GM21367 (cell line): Measurements from ENCODE around the gene PRRG2.
"Not testable (repeated sequence)": the region's sequence is repeated elsewhere in the genome, so short reads cannot be mapped to it uniquely, and the experiment has no call there.

Experiments
- ATAC-seq: cut with Tn5 transposase; IDR thresholded peaks from one replicate; pipeline ENCODE4 v1.9.1; 2021; ENCODE audit not compliant: unreplicated experiment

The PRRG2 gene

DNA sequence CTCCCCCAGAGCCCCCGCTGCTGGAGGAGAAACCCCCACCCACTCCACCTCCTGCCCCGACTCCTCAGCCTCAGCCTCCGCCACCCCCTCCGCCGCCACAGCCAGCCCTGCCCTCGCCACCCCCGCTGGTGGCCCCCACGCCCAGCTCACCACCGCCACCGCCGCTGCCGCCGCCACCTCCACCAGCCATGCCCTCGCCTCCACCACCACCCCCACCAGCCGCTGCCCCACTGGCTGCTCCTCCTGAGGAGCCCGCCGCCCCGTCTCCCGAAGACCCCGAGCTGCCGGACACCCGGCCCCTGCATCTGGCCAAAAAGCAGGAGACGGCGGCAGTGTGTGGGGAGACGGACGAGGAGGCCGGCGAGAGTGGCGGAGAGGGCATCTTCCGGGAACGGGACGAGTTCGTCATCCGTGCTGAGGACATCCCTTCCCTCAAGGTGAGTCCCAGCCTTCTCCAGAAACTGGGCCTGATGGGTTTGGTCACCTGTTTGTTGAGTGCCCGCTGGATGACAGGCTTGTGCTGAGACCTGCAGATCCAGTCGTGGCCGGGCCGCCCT lies 20.4 kb downstream of the PRRG2 start:
- no peak for ATAC-seq

DNA sequence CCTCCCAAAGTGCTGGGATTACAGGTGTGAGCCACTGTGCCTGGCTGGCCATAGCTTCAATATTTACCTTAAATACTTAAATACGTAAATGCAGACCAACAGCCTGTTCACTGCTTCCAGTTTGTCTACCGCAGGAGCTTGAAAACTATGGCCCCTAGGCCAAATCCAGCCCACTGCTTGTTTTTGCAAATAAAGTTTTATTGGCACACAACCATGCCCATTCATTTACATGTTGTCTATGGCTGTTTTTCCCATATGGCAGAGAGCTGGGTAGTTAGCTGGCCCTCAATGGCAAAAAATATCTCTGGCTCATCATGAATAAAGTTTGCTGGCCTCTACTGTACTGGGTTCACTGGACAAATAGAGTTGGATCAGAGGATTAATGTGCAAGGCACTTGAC lies 21.7 kb downstream of the PRRG2 start:
- no peak for ATAC-seq

DNA sequence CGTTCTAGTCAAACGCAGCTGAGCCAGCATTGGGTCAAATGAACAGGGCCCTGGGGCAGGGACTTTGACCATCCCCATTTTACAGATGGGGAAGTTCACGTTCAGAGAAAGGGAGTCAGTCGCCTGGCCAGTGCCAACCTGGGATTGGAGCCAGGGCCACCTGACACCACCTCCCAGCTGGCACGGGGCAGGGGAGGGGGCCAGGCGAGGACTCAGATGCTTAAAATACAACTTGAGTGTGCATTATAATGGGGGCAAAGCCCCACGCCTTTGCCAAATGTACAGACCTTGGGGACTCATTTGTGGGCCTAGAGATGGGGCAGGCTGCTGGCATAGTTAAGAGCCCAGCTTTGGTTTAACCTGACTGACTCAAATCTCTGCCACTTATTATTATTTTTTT lies 24.5 kb downstream of the PRRG2 start:
- ATAC-seq = no peak

DNA sequence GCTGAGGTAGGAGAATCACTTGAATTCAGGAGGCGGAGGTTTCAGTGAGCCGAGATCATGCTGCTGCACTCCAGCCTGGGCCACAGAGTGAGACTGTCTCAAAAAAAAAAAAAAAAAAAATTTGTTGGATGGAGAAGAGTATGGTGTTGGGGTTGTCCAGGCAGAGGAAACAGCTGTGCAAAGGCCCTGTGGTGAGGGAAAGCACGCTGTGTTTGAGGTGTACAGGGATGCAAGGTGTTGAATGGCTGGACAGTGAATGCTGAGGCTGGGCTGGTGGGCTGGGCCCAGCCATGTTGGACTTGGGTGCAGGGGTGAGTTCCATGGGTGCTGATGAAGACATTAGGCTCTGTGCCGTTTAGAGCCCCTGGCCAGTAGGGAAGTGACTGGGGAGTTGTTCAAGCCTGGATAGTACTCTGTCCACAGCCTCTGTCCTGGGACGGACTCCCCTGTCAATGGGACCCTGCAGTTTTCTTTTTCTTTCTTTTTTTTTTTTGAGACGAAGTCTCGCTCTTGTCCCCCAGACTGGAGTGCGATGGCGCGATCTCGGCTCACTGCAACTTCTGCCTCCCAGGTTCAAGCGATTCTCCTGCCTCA lies 28.5 kb downstream of the PRRG2 start:
- no peak for ATAC-seq

DNA sequence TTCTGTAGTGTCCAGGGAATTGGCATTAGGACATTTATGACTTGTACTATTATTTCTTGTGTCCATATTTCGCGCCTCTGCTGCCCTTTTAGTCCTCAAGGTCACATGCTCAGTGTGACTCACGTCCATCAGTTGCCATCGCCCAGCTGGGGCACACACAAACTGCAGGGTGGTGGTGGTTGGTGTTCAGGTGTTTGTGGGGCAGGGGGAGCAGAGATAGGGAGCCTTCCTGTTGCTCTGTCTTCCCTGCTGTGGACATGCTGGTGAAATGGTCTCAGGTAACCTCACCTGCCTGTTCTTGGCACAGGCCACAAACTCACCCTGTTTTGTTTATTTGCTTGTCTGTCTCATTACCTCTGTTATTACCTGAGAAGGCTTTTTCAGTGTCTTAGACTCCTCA lies 32.3 kb downstream of the PRRG2 start:
- ATAC-seq = no peak

DNA sequence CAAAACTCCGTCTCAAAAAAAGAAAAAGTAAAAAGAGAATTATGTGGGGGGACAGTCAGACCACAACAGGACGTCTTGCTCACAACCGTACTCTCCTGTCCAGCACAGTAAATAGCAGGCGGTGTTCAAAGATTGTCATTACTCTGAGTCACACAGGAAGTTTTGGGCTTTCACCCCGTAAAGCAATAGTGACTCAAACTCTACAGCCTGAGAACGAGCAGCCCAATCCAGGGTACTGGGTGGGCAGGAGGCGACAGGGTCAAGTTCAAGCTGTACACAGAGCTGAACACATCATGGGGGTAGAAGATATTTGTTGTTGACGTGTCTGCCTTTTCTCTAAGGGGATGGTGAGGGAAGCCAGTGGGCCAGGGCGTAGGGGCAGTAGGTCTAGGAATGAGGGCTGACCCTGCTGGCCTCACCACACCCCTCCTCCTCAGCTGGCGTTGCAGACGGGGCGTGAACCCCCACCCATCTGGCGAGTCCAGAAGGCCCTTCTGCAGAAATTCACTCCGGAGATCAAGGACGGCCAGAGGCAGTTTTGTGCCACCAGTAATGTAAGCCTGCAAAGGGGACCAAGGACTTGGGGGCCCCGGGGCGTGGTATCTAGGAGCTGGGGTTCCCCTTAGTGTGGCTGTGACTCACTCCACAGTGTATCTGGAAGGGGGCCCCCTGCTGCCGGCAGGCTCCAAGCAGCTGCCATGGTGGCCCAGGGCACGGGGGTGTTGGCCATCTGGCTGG lies 33.1 kb downstream of the PRRG2 start:
- no peak for ATAC-seq

DNA sequence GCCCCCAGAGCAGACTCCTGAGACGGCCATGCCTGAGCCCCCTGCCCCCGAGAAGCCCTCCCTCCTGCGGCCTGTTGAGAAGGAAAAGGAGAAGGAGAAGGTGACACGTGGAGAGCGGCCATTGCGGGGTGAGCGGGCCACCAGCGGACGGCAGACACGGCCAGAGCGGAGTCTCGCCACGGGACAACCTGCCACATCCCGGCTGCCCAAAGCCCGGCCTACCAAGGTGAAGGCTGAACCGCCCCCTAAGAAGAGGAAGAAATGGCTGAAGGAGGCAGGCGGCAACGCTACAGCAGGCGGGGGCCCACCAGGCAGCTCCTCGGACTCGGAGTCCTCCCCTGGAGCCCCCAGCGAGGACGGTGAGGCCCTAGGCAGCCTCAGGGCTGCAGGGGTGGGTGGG lies 34.7 kb downstream of the PRRG2 start:
- no peak for ATAC-seq

DNA sequence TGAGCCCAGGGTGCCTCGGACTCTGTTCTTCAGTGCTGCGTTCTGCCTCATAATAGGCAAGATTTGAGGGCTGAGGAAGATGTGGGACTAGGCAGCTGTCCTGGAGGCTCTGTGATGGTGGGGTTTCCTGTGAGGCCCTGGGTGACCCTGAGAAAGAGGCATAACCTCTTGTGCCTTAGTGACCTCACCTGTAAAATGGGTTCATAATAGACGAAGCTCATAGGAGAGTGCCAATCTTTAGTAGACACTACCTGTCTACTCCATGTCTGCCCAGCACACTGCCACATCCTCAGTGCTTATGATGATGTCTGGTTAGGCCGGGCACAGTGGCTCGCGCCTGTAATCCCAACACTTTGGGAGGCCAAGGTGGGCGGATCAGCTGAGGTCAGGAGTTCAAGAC lies 35.4 kb downstream of the PRRG2 start:
- no peak for ATAC-seq

DNA sequence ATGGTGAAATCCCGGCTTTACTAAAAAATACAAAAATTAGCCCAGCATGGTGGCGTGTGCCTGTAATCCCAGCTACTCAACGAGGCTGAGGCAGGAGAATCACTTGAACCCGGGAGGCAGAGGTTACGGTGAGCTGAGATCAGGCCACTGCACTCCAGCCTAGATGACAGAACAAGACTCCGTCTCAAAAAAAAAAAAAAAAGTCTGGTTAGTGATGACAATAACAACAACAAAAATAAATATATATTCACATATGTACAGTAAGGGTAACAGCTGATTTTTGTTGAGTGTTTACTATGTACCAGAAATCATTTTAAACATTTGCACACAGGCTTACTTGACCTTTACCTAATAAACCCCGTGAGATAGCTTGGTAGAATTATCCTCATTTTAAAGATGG lies 35.8 kb downstream of the PRRG2 start:
- ATAC-seq = no peak

DNA sequence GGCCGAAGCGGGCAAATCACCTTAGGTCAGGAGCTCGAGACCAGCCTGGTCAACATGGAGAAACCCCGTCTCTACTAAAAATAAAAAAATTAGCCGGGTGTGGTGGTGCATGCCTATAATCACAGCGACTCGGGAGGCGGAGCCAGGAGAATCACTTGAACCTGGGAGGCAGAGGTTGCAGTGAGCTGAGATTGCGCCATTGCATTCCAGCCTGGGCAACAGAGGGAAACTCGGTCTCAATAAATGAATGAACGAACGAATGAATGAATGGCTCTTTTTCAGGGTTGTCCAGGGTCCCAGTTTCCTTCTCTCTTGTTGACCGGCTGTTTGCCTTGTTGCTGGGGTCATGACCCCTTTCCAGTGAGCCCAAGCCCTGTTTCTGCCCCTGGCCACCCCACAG lies 36.7 kb downstream of the PRRG2 start:
- ATAC-seq = not testable (repeated sequence)

DNA sequence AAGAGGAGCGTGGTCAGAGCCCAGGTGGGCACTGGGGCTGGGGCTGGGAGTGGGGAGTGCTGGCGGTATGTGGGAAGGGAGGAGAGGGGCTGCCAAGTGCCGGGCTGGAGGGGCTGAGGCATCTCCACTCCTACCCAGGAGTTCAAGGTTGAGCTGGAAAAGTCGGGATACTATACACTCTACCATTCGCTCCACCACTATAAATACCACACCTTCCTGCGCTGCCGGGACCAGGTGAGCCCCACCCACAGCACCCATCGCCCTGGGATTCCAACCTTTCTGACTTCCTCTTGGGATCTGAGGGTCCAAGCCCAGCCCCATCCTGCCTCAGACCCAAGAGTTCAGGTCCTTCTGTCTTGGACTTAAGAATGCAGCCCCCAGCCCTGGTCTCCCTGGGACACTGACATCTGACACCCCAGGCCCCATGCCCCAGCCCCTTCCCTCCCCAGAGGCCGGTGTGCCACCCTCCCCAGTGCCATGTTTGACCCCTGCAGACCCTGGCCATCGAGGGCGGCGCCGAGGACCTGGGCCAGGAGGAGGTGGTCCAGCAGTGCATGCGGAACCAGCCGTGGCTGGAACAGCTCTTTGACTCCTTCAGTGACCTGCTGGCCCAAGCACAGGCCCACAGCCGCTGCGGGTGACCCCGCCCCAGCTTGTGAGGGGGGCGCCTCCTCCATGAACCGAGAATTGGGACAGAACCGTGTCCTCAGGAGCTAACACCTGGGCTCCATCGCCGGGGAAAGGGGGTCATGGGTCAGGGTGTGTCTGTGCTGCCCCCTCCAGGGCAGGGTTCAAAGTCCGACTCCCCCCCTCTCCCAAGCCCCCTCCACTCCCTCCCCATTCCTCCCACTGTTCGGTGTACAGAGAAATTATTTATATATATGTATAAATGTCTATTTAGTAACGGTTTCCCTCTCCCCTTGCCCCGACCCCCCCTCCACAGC lies 44.1 kb downstream of the PRRG2 start:
- ATAC-seq = no peak

DNA sequence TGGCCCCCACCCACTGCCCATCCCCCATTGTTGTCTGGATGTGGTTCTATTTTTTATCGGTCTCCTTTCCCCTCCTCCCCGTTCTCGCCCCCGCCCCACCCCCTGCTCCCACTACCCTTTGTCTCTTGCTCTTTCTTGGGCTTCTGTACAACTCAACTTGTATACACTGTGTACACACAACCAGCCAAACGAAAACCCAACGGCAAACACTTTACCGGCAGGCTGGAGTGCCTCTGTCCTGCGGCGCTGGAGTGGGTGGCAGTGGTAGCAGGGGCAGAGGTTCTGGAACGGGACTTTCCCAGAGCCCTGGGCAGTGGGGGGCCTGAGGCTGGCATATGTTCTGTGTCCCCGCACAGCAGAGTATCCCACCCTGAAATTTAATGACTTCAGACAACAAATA lies 45.1 kb downstream of the PRRG2 start:
- ATAC-seq = no peak

DNA sequence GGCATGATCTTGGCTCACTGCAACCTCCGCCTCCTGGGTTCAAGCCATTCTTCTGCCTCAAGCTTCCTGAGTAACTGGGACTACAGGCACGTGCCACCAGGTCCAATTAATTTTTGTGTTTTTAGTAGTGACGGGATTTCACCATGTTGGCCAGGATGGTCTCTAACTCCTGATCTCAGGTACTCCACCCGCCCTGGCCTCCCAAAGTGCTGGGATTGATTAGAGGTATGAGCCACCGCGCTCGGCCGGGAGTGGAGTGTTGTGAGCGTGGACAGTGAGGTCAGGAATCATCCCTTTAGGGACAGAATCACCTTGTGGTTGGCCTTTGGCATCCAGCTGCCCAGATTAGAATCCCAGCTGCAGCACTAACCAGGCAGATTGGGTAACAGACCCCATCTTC lies 48.5 kb downstream of the PRRG2 start:
- ATAC-seq = no peak

DNA sequence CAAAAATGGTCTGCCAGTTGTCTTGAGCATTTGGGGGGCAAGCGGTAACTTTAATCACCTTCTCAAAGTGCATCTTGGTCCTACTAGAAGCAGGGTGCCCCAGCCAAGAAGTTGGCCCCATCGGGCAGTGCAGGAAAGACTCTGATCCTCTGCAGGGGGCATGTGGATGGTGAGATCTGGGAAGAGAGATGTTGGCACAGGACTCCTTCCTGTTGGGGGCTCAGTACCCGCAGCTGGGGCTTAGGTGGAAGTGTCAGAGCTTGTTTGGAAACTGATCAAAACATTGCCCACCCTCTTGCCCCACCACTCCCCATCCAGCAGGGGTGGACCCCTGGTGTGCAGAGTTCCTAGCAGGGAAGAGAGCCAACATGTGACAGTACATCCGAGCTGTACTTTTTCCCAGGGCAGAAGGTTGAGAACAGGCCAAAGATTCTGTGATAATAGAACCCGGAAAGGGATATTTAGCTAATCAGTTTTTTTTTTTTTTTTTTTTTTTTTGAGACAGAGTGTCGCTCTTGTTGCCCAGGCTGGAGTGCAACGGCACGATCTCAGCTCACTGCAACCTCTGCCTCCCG lies 50.0 kb downstream of the PRRG2 start:
- ATAC-seq = no peak

DNA sequence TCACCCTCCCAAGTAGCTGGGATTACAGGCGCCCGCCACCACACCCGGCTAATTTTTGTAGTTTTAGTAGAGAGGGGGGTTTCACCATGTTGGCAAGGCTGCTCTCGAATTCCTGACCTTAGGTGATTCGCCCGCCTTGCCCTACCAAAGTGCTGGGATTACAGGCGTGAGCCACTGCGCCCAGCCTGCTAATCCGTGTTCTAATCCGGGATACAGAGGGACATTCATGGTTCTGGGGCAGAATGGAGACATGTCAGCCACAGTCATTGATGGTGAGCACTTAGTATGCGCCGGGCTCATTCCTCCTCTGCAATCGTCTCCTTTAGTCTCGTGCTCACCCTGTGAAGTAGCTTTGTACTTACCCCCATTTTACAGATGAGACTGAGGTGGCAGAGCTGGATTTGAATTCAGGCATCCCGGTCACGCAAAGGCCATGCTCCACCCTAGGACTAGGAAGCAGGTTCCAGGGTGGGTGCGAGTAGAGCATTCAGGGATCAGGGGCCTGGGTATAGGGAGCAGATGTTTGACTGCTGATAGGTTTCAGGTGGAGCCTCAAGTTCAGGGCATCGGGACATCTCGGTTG lies 50.6 kb downstream of the PRRG2 start:
- no peak for ATAC-seq

DNA sequence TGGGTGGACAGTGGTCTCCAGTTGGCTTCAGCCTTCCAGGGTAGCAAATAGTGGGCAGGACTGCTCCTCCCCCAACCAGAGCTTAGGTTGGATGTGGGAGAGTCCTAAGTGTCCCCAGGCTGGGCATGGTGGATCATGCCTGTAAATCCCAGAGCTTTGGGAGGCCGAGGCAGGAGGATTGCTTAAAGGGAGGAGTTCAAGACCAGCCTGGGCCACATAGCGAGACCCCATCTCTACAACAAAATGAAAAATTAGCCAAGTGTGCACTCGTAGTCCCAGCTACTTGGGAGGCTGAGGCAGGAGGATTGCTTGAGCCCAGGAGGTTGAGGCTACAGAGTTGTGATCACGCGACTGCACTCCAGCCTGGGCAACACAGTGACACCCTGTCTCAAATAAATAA lies 51.5 kb downstream of the PRRG2 start:
- ATAC-seq = no peak

DNA sequence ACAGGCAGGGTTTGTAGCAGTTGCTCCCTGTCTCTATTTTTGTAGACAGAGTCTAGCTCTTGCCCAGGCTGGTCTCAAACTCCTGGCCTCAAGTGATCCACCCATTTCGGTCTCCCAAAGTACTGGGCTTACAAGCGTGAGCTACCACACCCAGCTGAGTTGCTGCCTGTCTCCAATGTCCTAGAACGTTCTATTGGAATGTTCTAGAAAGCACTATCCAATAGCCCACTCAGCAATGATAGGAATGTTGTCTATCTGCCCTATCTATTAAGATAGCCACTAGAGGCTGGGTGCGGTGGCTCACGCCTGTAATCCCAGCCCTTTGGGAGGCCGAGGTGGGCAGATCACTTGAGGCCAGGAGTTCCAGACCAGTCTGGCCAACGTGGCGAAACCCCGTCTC lies 52.2 kb downstream of the PRRG2 start:
- ATAC-seq = not testable (repeated sequence)

DNA sequence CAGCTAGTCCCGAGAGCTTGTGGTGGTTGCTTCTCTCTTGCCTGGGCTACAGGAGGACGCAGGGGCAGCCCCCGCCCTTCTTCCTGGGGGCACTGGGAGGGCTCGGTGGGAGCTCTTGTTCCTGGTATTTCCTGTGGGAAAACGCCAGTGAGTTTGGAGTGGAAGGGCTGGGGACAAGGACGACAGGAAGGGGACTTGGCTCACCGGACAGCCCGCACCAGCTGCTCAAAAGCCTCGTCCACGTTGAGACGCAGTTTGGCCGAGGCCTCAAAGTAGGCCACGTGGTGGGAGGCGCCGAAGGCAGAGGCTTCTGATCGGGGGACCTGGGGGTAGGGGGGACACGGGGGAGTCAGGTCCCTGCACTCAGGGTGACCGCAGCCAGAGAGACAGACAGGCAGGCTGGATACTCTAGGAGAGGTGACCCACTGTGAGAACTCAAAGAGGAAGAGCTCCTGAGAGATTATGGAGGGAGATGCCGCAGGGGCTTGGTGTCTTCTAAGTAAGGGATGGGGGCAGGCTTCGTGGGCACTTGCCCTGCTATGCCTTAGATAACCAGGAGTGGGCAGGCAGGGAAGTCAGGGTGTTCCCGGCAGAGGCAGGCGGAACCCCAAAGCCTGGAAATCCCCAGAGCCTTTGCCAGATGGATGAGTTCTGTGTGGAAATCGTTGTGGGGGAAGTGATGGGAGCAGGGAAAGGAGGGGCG lies 54.6 kb downstream of the PRRG2 start:
- ATAC-seq = no peak

DNA sequence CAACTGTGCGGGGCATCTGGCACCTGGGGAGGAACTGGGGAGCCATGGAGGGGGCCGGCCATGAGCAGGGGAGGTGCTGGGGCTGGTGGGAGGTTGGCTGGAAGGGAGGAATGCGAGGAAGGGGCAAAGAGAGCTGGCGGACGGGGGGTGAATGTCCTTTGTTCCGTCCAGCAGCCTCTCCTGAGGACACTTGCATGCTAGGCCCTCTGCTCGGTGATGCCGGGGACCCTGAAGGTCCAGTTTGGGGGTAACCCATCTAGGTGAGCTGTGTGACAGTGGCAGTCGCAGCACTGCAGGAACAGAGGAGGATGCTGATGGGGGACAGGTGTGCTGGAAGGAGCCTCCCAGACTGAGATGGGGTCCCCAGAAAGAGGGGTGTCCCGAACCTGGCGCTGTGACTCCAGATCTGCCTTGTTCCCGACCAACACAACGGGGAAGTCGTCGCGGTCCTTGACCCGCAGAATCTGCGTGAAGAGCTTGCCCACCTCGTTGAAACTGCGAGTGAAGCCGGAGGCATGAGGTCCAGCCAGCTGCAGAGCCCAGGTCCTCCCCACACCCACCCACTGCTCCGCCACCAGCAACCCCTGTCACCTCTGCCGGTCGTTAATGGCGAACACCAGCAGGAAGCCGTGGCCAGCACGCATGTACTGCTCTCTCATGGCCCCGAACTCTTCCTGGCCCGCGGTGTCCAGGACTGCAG lies 55.3 kb downstream of the PRRG2 start:
- ATAC-seq = no peak
